HCT116 (cell line): Measurements from ENCODE around the gene SDK2. TPM values are rescaled to one million over a fixed set of nuclear protein-coding genes. Genes with fewer than 3 reads are reported as not detected.

ENCODE experiments used
- ATAC-seq: fragments of 200-7000 bp; cut with Tn5 transposase; 2 replicates; pipeline ENCODE4 v1.9.1; 2020; ENCODE audit warnings: mild to moderate bottlenecking, moderate library complexity
- BruUV-seq: library from RNA; stranded (reverse); fragments of 400-500 nt; replicated peaks from 2 replicates; lab custom pipeline; 2021; lab: Mats Ljungman, UMichigan
- CTCF ChIA-PET: fragments of 300-600 bp; sonication (Branson Sonifier 250); formaldehyde crosslinking; loops from one replicate; lab custom pipeline; 2021; ENCODE audit warnings: antibody characterized with exemption; lab: Charles Lee
- POLR2A ChIA-PET: fragments of 300-600, 350-600 bp; sonication (Branson Sonifier 250); formaldehyde crosslinking; loops from one replicate; lab custom pipeline; 2021; ENCODE audit warnings: antibody characterized with exemption; lab: Charles Lee
- RAD21 ChIA-PET, 2 experiments: fragments of 300-600 bp; sonication (Branson Sonifier 250); formaldehyde crosslinking; loops; one replicate each; lab custom pipeline; 2023; ENCODE audit warnings: low total read pairs in 2 of 2; ENCODE audit not compliant: uncharacterized antibody in 2 of 2, unreplicated experiment in 2 of 2, low non-redundant PET in 1 of 2; lab: Charles Lee
- DNase-seq: peaks from one replicate; pipeline ENCODE4 v3.0.0-alpha.2; 2010; ENCODE audit warnings: low read depth, low spot score
- H2AFZ ChIP-seq: fragments of 200-600 bp; shearing (Covaris generic), sonication (generic); 2 replicates; pipeline ENCODE4 v1.6.1; 2017; ENCODE audit warnings: low read depth, mixed run types, mixed read lengths, antibody characterized with exemption, low read length; ENCODE audit not compliant: poor library complexity, severe bottlenecking
- H3K27ac ChIP-seq: 2 replicates; pipeline ENCODE4 v1.5.1; 2012; ENCODE audit warnings: low read depth, low read length
- H3K27me3 ChIP-seq: fragments of 200-600 bp; sonication (generic); 2 replicates; pipeline ENCODE4 v1.6.1; 2016; ENCODE audit warnings: mixed run types, low read length, mixed read lengths; ENCODE audit not compliant: insufficient read depth
- H3K36me3 ChIP-seq, 2 experiments: fragments of 200-500 bp in 1 of 2; fragments of 200-600 bp in 1 of 2; sonication (Bioruptor generic) in 1 of 2; sonication (generic) in 1 of 2; 2 replicates each; pipeline versions ENCODE4 v1.5.1 to v1.6.1; 2014 to 2016; ENCODE audit warnings: low read length in 2 of 2, inconsistent platforms in 1 of 2, mixed read lengths in 1 of 2, mixed run types in 1 of 2; ENCODE audit not compliant: insufficient read depth in 2 of 2, control insufficient read depth in 1 of 2
- H3K4me1 ChIP-seq, 2 experiments: fragments of 200-600 bp in 1 of 2; sonication (generic) in 1 of 2; 2 replicates each; pipeline versions ENCODE4 v1.5.1 to v1.6.1; 2012 to 2017; ENCODE audit warnings: low read length in 2 of 2, inconsistent platforms in 1 of 2, mild to moderate bottlenecking in 1 of 2, mixed read lengths in 1 of 2, mixed run types in 1 of 2, moderate library complexity in 1 of 2; ENCODE audit not compliant: insufficient read depth in 2 of 2, control insufficient read depth in 1 of 2
- H3K4me2 ChIP-seq: fragments of 200-600 bp; sonication (generic); 2 replicates; pipeline ENCODE4 v1.6.1; 2017; ENCODE audit warnings: mixed run types, low read length, mixed read lengths
- H3K4me3 ChIP-seq, 2 experiments: fragments of 200-600 bp in 1 of 2; sonication (generic) in 1 of 2; replicated peaks in 1 of 2; 2 replicates each; pipeline ENCODE4 v1.5.1; 2011 to 2016; ENCODE audit warnings: low read length in 2 of 2, control low read depth in 1 of 2, low read depth in 1 of 2, mild to moderate bottlenecking in 1 of 2, mixed read lengths in 1 of 2, mixed run types in 1 of 2
- H3K79me2 ChIP-seq: fragments of 200-600 bp; sonication (generic); 2 replicates; pipeline ENCODE4 v1.6.1; 2017; ENCODE audit warnings: mild to moderate bottlenecking, mixed run types, low read length, moderate library complexity, mixed read lengths; ENCODE audit not compliant: insufficient read depth
- H3K9ac ChIP-seq: fragments of 200-600 bp; sonication (generic); 2 replicates; pipeline ENCODE4 v1.6.1; 2016; ENCODE audit warnings: low read length, mixed read lengths
- H3K9me2 ChIP-seq: fragments of 200-600 bp; sonication (generic), shearing (Covaris generic); 2 replicates; pipeline ENCODE4 v1.6.1; 2017; ENCODE audit warnings: mixed run types, mild to moderate bottlenecking, moderate library complexity; ENCODE audit not compliant: insufficient read depth
- H3K9me3 ChIP-seq, 2 experiments: fragments of 200-500 bp in 1 of 2; fragments of 200-600 bp in 1 of 2; sonication (Bioruptor generic) in 1 of 2; sonication (generic) in 1 of 2; 2 replicates each; pipeline ENCODE4 v1.6.1; 2014 to 2017; ENCODE audit warnings: low read length in 2 of 2, mixed read lengths in 2 of 2, inconsistent platforms in 1 of 2, low read depth in 1 of 2, mild to moderate bottlenecking in 1 of 2, mixed run types in 1 of 2, moderate library complexity in 1 of 2; ENCODE audit not compliant: control insufficient read depth in 1 of 2, insufficient read depth in 1 of 2
- H4K20me1 ChIP-seq: fragments of 200-600 bp; sonication (generic), shearing (Covaris generic); 2 replicates; pipeline ENCODE4 v1.6.1; 2017; ENCODE audit warnings: mixed run types, mild to moderate bottlenecking, moderate library complexity; ENCODE audit not compliant: insufficient read depth
- ATF3 ChIP-seq: IDR thresholded peaks from 2 replicates; pipeline ENCODE4 v1.6.1; 2012
- CBX3 ChIP-seq: IDR thresholded peaks from 2 replicates; pipeline ENCODE4 v1.6.1; 2012; ENCODE audit warnings: low read depth
- CTCF ChIP-seq, 3 experiments: fragments of 200-600 bp in 1 of 3; sonication (generic) in 1 of 3; IDR thresholded peaks in 2 of 3; conservative IDR thresholded peaks in 1 of 3; 2 replicates each; pipeline ENCODE4 v1.5.1; 2012 to 2017; ENCODE audit warnings: low read depth in 2 of 3, low read length in 2 of 3, antibody characterized with exemption in 1 of 3, borderline replicate concordance in 1 of 3, control low read depth in 1 of 3, mild to moderate bottlenecking in 1 of 3, mixed read lengths in 1 of 3, mixed run types in 1 of 3, moderate library complexity in 1 of 3; ENCODE audit not compliant: insufficient read depth in 1 of 3
- EGR1 ChIP-seq: IDR thresholded peaks from 2 replicates; pipeline ENCODE4 v1.6.1; 2012; ENCODE audit warnings: low read depth
- ELF1 ChIP-seq: IDR thresholded peaks from 2 replicates; pipeline ENCODE4 v1.6.1; 2012; ENCODE audit warnings: low read depth, borderline replicate concordance
- EZH2phosphoT487 ChIP-seq: fragments of 200-600 bp; IDR thresholded peaks from 2 replicates; pipeline ENCODE4 v1.6.1; 2018; ENCODE audit warnings: antibody characterized with exemption, borderline replicate concordance
- FOSL1 ChIP-seq: IDR thresholded peaks from 2 replicates; pipeline ENCODE4 v1.6.1; 2012; ENCODE audit warnings: low read depth
- JUND ChIP-seq: IDR thresholded peaks from 2 replicates; pipeline ENCODE4 v1.6.1; 2012
- MAX ChIP-seq: IDR thresholded peaks from 2 replicates; pipeline ENCODE4 v1.6.1; 2012
- POLR2A ChIP-seq: IDR thresholded peaks from 2 replicates; pipeline ENCODE4 v1.7.0; 2011; ENCODE audit warnings: borderline replicate concordance; ENCODE audit not compliant: insufficient read depth, insufficient read length; ENCODE audit errors: extremely low read depth
- REST ChIP-seq: IDR thresholded peaks from 2 replicates; pipeline ENCODE4 v1.6.1; 2012; ENCODE audit warnings: low read depth
- SIN3A ChIP-seq: IDR thresholded peaks from 2 replicates; pipeline ENCODE4 v1.6.1; 2012; ENCODE audit warnings: low read depth
- TCF7L2 ChIP-seq: IDR thresholded peaks from 2 replicates; pipeline ENCODE4 v1.7.0; 2011; ENCODE audit warnings: borderline replicate concordance, inconsistent platforms; ENCODE audit not compliant: insufficient read depth, insufficient read length; ENCODE audit errors: extremely low read depth
- YY1 ChIP-seq: IDR thresholded peaks from 2 replicates; pipeline ENCODE4 v1.6.1; 2011; ENCODE audit warnings: low read length, low read depth, moderate library complexity, mild to moderate bottlenecking; ENCODE audit not compliant: insufficient replicate concordance; ENCODE audit errors: extremely low read depth
- ZFX ChIP-seq: fragments of 450-650 bp; IDR thresholded peaks from 2 replicates; pipeline ENCODE4 v1.6.1; 2017
- ZNF274 ChIP-seq: fragments of 200-500 bp; sonication (Bioruptor generic); IDR thresholded peaks from 2 replicates; pipeline ENCODE4 v1.6.1; 2014; ENCODE audit warnings: mild to moderate bottlenecking, low read depth, low read length, inconsistent platforms
- intact Hi-C: fragments of 100-400 bp; cut with micrococcal nuclease; formaldehyde crosslinking; loops from 2 replicates; pipeline ENCODE4 v1.10.0; 2022
- total RNA-seq: library from RNA; stranded (reverse); gene quantifications from one replicate; pipeline ENCODE4 v1.2.1, GENCODE V29; 2021; ENCODE audit not compliant: unreplicated experiment

SDK2 gene
- total RNA-seq, 1 experiment from 2014 or later: 0.10 TPM

GRCh38 chr17:73343739-73344454, 300.3 kb downstream of the SDK2 start:
- ChIA-PET CTCF (no interaction called here), RAD21 (no interaction called here), POLR2A (no interaction called here)
- H3K36me3 ChIP-seq: no peaks in the 10 kb centered on the region
- H4K20me1 ChIP-seq: no peaks in the 10 kb centered on the region
- no peak overlapping the region for H3K4me3 ChIP-seq
- H3K9me2 ChIP-seq: no peaks in the 10 kb centered on the region
- TF ChIP-seq SIN3A: no peak
- TF ChIP-seq JUND: no peak
- no peak for TF ChIP-seq REST
- TF ChIP-seq EZH2phosphoT487: no peak
- TF ChIP-seq EGR1: no peak
- no peak for TF ChIP-seq ATF3
- TF ChIP-seq TCF7L2: no peak
- TF ChIP-seq CTCF (IDR thresholded peaks at IDR 0.05 in 2 of 3, conservative IDR thresholded peaks at IDR 0.05 in 1 of 3; ENCODE audit: borderline replicate concordance in 1 of 3, insufficient read depth in 1 of 3, low read depth in 2 of 3, low read length in 2 of 3): no peak
- no peak for TF ChIP-seq CBX3
- TF ChIP-seq FOSL1: no peak
- no peak for TF ChIP-seq ZFX
- TF ChIP-seq MAX: no peak
- no peak for TF ChIP-seq YY1
- TF ChIP-seq POLR2A: no peak
- TF ChIP-seq ZNF274: no peak
- TF ChIP-seq ELF1: no peak
- no peaks in the 10 kb centered on the region for H3K9me3 ChIP-seq
- DNase-seq: no peak
- H3K4me2 ChIP-seq: no peak overlapping the region; the same call in 1 of the 2 replicates
- no peak overlapping the region for H3K9ac ChIP-seq
- BruUV-seq: no TSS peak
- ATAC-seq: no peak
- peaks cover 11 to 41% of the 10 kb centered on the region in 2 experiments for H3K4me1 ChIP-seq
- H3K27me3 ChIP-seq: no peaks in the 10 kb centered on the region
- no peaks in the 10 kb centered on the region for H3K79me2 ChIP-seq
- H3K27ac ChIP-seq: no peak overlapping the region
- intact Hi-C loops: no loop called here
- no peak overlapping the region for H2AFZ ChIP-seq
